GM13976 (cell line): Measurements from ENCODE around the gene RNF208.

ENCODE experiments used
- DNase-seq: peaks from one replicate; pipeline ENCODE4 v3.0.0; 2012; ENCODE audit warnings: low spot score
- in situ Hi-C: fragments of 300-500 bp; cut with MboI; formaldehyde crosslinking; loops from one replicate; pipeline ENCODE4 v1.12.0; 2022; ENCODE audit warnings: low sequenced_read_pairs, mixed read lengths, inconsistent platforms; ENCODE audit not compliant: unreplicated experiment
- TF ChIP-seq, protein P1 (sequence below): IDR thresholded peaks from 2 replicates; pipeline ENCODE4 v1.5.1; 2012; ENCODE audit warnings: borderline replicate concordance, mild to moderate bottlenecking; ENCODE audit not compliant: insufficient read depth; ENCODE audit errors: extremely low read depth, missing control alignments, control extremely low read depth

RNF208 gene

GRCh38 chr9:137225699-137226331, 3.8 kb upstream of the RNF208 start:
- DNase-seq = no peak
- in situ Hi-C loops = loop anchor here (5.0 kb wide), 1 partner anchor 109 kb away; no protein-coding TSS in a partner anchor
- TF ChIP-seq, protein P1, sequence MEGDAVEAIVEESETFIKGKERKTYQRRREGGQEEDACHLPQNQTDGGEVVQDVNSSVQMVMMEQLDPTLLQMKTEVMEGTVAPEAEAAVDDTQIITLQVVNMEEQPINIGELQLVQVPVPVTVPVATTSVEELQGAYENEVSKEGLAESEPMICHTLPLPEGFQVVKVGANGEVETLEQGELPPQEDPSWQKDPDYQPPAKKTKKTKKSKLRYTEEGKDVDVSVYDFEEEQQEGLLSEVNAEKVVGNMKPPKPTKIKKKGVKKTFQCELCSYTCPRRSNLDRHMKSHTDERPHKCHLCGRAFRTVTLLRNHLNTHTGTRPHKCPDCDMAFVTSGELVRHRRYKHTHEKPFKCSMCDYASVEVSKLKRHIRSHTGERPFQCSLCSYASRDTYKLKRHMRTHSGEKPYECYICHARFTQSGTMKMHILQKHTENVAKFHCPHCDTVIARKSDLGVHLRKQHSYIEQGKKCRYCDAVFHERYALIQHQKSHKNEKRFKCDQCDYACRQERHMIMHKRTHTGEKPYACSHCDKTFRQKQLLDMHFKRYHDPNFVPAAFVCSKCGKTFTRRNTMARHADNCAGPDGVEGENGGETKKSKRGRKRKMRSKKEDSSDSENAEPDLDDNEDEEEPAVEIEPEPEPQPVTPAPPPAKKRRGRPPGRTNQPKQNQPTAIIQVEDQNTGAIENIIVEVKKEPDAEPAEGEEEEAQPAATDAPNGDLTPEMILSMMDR = no peak

DNA sequence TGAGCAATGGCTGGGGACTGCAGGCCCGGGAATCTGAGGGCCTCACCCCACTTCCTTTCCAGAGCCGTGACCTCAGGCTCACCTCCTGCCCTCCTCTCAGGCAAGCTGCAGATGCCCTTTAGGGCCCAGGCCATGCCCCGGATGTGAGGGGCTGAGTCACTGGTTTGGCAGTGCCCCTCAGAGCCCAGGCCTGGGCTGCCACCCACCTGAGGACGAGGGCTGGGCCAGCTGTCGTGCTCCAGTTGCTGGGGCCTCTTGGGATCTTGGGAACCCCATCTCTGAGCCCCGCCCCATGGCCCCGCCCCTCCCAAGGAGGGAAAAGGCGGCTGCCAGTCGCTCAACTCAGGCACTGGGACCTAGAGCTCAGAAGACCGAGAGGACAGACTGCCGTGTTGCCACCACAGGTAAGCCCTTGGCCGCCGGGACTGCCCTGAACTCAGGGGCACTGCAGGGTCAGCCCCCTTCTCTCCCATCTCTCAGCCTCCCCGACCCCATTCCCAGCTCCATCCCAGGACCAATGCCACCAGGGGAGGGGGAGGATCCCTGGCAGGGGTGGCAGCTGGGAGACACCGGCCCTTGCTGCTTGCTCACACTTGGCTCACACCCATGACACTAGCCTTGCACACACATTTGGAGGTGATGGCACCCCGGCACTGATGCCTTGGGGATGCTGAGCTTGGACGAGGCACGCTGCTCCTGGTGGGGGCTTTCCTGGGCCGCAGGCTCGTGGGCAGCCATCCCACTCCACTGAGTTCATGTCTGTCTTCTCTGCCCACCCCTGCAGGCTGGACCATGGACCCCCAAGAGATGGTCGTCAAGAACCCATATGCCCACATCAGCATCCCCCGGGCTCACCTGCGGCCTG, 3.0 kb upstream of the RNF208 start, which contains the start of gene CYSRT1:
Gene CYSRT1 (plus strand): TSS at position 345 of the 865 bp plus-strand sequence. CDS start 448 bp downstream, at position 793.
- TF ChIP-seq, protein P1 = no peak
- no peak for DNase-seq
- in situ Hi-C loops = loop anchor here (5.0 kb wide), 1 partner anchor 108 kb away; no protein-coding TSS in a partner anchor

GRCh38 chr9:137223078-137223970, 1.3 kb upstream of the RNF208 start:
- TF ChIP-seq, protein P1 = no peak
- DNase-seq = peak; percentile 99
- in situ Hi-C loops = no loop called here

GRCh38 chr9:137221506-137222111, 431 bp downstream of the RNF208 start:
- in situ Hi-C loops = no loop called here
- TF ChIP-seq, protein P1 = no peak
- no peak for DNase-seq

GRCh38 chr9:137221095-137221505, 940 bp downstream of the RNF208 start:
- in situ Hi-C loops = no loop called here
- DNase-seq = no peak
- TF ChIP-seq, protein P1 = no peak
